MCF 10A (cell line): Measurements from ENCODE around the gene ICAM5. TPM values are rescaled to one million over a fixed set of nuclear protein-coding genes. Genes with fewer than 3 reads are reported as not detected.

Experiments
- BruUV-seq: library from RNA; stranded (reverse); fragments of 400-500 nt; replicated peaks from 2 replicates; lab custom pipeline; 2021; lab: Mats Ljungman, UMichigan
- CTCF ChIA-PET: fragments of 300-600 bp; sonication (Branson Sonifier 250); formaldehyde crosslinking; extraction: SDS; loops from one replicate; lab custom pipeline; 2021; ENCODE audit warnings: antibody characterized with exemption, inconsistent platforms; lab: Yijun Ruan, JAX
- POLR2A ChIA-PET: fragments of 300-600, 350-650 bp; sonication (Branson Sonifier 250); formaldehyde crosslinking; extraction: SDS; loops from one replicate; lab custom pipeline; 2020; ENCODE audit warnings: antibody characterized with exemption, inconsistent platforms; lab: Yijun Ruan, JAX
- DNase-seq: peaks from one replicate; pipeline ENCODE4 v3.0.0-alpha.2; 2018; ENCODE audit not compliant: unreplicated experiment
- H3K27ac Mint-ChIP-seq: one replicate; pipeline ENCODE4 v1.8.0; 2022; ENCODE audit warnings: mild to moderate bottlenecking, low read depth, mixed read lengths; ENCODE audit not compliant: unreplicated experiment
- H3K27me3 Mint-ChIP-seq: one replicate; pipeline ENCODE4 v1.8.0; 2022; ENCODE audit warnings: mixed read lengths; ENCODE audit not compliant: insufficient read depth, unreplicated experiment
- H3K36me3 Mint-ChIP-seq: one replicate; pipeline ENCODE4 v1.8.0; 2022; ENCODE audit warnings: mild to moderate bottlenecking, moderate library complexity, mixed read lengths; ENCODE audit not compliant: insufficient read depth, unreplicated experiment
- H3K4me1 Mint-ChIP-seq: one replicate; pipeline ENCODE4 v1.8.0; 2022; ENCODE audit warnings: mixed read lengths; ENCODE audit not compliant: insufficient read depth, unreplicated experiment
- H3K4me3 Mint-ChIP-seq: one replicate; pipeline ENCODE4 v1.8.0; 2022; ENCODE audit warnings: mild to moderate bottlenecking, moderate library complexity, mixed read lengths; ENCODE audit not compliant: unreplicated experiment
- H3K9me3 Mint-ChIP-seq: one replicate; pipeline ENCODE4 v1.8.0; 2022; ENCODE audit warnings: mixed read lengths; ENCODE audit not compliant: unreplicated experiment
- CTCF ChIP-seq: fragments of 200-600 bp; IDR thresholded peaks from one replicate; pipeline ENCODE4 v1.8.0; 2022; ENCODE audit warnings: antibody characterized with exemption, mild to moderate bottlenecking; ENCODE audit not compliant: unreplicated experiment
- intact Hi-C: fragments of 100-400 bp; cut with micrococcal nuclease; formaldehyde crosslinking; loops from 2 replicates; pipeline ENCODE4 v1.14.1; 2022
- total RNA-seq: library from RNA; stranded (reverse); gene quantifications from 2 replicates; pipeline ENCODE4 v1.2.3, GENCODE V29; 2022

Gene ICAM5
- total RNA-seq, 1 experiment from 2014 or later = 7.7 TPM

GRCh38 chr19:10293637-10294367 lies 4.0 kb downstream of the ICAM5 start:
- Mint-ChIP-seq H3K4me1 (peaks cover 11% of the 10 kb centered on the region), H3K27ac (no peak overlapping the region), H3K27me3 (no peaks in the 10 kb centered on the region), H3K36me3 (peaks cover 17% of the 10 kb centered on the region), H3K9me3 (no peaks in the 10 kb centered on the region), H3K4me3 (no peak overlapping the region)
- DNase-seq = no peak
- BruUV-seq = no TSS peak
- CTCF ChIA-PET = no interaction called here
- POLR2A ChIA-PET = no interaction called here
- intact Hi-C loops = no loop called here
- no peak for TF ChIP-seq CTCF

GRCh38 chr19:10294368-10294697 lies 4.6 kb downstream of the ICAM5 start:
- POLR2A ChIA-PET = no interaction called here
- H3K9me3 Mint-ChIP-seq = no peaks in the 10 kb centered on the region
- CTCF ChIA-PET = no interaction called here
- no peak overlapping the region for H3K4me3 Mint-ChIP-seq
- H3K27ac Mint-ChIP-seq = no peak overlapping the region
- TF ChIP-seq CTCF = no peak
- no TSS peak for BruUV-seq
- no peaks in the 10 kb centered on the region for H3K27me3 Mint-ChIP-seq
- intact Hi-C loops = no loop called here
- peaks cover 9% of the 10 kb centered on the region for H3K4me1 Mint-ChIP-seq
- DNase-seq = no peak
- H3K36me3 Mint-ChIP-seq = peaks cover 17% of the 10 kb centered on the region

GRCh38 chr19:10295305-10295846 lies 5.6 kb downstream of the ICAM5 start:
- H3K27ac Mint-ChIP-seq = no peak overlapping the region
- CTCF ChIA-PET = interaction anchor here (0.6 to 1.0 kb wide), 2 partner anchors 26 to 118 kb away, joined by 3 to 5 read pairs; no protein-coding TSS in a partner anchor
- no peak for DNase-seq

More at GRCh38 chr19:10295305-10295846, 5.6 kb downstream of the ICAM5 start:
- Mint-ChIP-seq H3K36me3 (peaks cover 17% of the 10 kb centered on the region), H3K27me3 (no peaks in the 10 kb centered on the region), H3K9me3 (no peaks in the 10 kb centered on the region), H3K4me1 (peaks cover 5% of the 10 kb centered on the region), H3K4me3 (no peak overlapping the region)
- intact Hi-C loops = no loop called here
- POLR2A ChIA-PET = no interaction called here
- BruUV-seq = no TSS peak
- TF ChIP-seq CTCF = no peak
